Measurements from ENCODE around the gene THSD8.

Gene THSD8

DNA sequence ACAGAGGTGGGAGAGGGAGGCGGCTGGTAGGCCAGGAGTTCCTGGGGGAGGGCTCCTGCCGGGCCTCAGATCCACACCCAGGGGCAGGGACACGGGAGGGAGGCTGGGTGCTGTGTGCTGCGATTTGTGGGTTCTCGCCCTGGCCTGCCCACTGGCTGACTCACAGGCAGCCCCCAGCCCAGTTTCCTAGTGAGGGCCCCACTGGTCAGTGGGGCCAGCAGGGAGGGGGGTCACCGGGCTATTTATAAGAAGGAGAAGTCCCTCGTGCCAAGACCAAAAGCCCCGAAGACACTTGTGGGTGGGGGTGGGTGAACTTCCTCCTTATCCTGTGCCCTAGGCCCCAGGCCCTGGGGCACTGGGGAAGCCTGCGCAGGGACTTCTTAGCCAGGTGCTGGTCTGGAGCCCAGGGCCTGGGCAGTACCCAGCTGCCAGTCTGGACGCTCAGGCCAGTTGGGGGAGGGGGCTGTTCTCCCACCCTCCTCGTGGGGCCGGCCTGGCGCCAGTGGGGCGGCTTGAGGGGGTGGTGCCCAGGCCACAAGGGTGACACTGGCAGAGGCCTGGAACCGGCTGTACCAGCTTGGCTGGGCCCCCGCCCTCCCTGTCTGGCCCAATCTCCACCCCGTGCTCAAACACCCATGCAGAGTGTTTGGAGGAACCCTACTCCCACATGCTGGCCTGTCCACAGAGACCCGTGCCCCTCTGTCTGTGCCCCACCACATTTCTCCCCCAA is 15.6 kb upstream of the THSD8 start:
- Histone ChIP-seq H3K27me3 (no peaks in the 10 kb centered on the region), H4K20me1 (no peaks in the 10 kb centered on the region), H3K4me2 (peak overlapping the region; percentile 98), H3K9ac (peak overlapping the region; percentile 85), H3K4me1 (peaks cover 93% of the 10 kb centered on the region), H3K36me3 (no peaks in the 10 kb centered on the region), H3K4me3 (peak overlapping the region; percentile 34), H3K27ac (peak overlapping the region; percentile 95), H3K9me3 (no peaks in the 10 kb centered on the region)
- no peak for TF ChIP-seq Cebpa-rat (IDR thresholded peaks at IDR 0.05)

DNA sequence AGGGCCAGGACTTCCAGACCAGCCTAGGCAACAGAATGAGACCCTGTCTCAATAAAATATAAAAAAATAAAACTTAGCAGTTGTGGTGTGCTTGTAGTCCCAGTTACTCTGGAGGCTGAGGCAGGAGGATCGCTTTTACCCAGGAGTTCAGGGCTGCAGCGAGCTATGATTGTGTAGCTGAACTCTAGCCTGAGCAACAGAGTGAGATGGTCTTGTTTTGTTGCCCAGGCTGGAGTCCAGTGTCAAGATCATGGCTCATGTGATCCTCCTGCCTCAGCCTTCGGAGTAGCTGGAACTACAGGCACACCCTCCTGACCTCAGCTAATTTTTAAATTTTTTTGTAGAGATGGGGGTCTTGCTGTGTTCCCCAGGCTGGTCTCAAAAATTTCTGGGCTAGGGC is 14.9 kb upstream of the THSD8 start:
- Histone ChIP-seq H3K9ac (peak overlapping the region; percentile 85), H3K4me3 (no peak overlapping the region; the same call in 1 of the 2 replicates), H3K36me3 (no peaks in the 10 kb centered on the region), H3K27me3 (no peaks in the 10 kb centered on the region), H3K4me2 (peak overlapping the region; percentile 98), H4K20me1 (peaks cover 6% of the 10 kb centered on the region), H3K27ac (peak overlapping the region; percentile 95), H3K9me3 (no peaks in the 10 kb centered on the region), H3K4me1 (peaks cover 86% of the 10 kb centered on the region)
- TF ChIP-seq Cebpa-rat (IDR thresholded peaks at IDR 0.05) = no peak

DNA sequence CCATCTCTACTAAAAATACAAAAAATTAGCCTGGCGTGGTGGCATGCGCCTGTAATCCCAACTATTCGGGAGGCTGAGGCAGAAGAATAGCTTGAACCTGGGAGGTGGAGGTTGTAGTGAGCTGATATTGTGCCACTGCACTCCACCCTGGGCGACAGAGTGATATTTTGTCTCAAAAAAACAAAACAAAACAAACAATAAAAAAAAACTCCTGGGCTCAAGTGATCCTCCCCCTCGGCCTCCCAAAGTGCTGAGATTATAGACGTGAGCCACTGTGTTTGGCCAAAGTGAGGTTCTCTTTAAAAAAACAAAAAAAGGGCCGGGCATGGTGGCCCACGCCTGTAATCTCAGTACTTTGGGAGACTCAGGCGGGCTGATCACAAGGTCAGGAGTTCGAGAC is 14.4 kb upstream of the THSD8 start:
- no peaks in the 10 kb centered on the region for H3K36me3 ChIP-seq
- peaks cover 11% of the 10 kb centered on the region for H4K20me1 ChIP-seq
- TF ChIP-seq Cebpa-rat (IDR thresholded peaks at IDR 0.05) = no peak
- H3K9me3 ChIP-seq = no peaks in the 10 kb centered on the region
- H3K4me1 ChIP-seq = peaks cover 81% of the 10 kb centered on the region
- H3K4me3 ChIP-seq = no peak overlapping the region
- H3K4me2 ChIP-seq = peak overlapping the region; percentile 98
- no peaks in the 10 kb centered on the region for H3K27me3 ChIP-seq
- H3K27ac ChIP-seq = peak overlapping the region; percentile 95
- peak overlapping the region; percentile 85; the same call in 1 of the 2 replicates for H3K9ac ChIP-seq

DNA sequence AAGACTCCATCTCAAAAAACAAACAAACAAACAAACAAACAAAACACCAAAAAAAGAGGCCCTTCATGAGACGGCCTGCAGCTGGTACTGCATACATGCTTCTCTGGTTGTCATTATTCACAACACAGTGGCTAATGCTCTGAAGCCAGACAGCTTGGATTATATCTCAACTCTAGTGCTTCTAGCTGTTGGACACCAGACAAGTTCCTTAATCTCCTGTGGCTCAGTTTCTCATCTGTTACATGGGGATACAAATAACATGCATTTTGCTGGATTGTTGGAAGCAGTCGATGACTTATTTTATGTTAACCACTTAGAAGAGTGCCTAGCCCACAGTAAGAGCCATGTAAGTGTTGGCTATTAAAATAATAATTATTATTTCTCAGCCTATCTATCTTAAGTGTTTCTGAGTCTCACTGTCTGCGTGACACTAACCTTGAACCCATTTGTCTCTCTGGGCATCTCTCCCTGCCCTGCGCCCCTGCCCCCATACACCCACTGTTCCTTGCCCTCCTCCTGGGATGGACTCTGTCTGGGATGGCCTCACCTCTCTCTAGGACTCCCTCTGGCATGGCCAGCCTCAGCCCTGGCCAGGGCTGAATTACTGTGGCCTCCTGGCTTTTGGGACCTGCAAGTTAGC is 13.7 kb upstream of the THSD8 start:
- H3K4me3 ChIP-seq = peak overlapping the region; percentile 95

DNA sequence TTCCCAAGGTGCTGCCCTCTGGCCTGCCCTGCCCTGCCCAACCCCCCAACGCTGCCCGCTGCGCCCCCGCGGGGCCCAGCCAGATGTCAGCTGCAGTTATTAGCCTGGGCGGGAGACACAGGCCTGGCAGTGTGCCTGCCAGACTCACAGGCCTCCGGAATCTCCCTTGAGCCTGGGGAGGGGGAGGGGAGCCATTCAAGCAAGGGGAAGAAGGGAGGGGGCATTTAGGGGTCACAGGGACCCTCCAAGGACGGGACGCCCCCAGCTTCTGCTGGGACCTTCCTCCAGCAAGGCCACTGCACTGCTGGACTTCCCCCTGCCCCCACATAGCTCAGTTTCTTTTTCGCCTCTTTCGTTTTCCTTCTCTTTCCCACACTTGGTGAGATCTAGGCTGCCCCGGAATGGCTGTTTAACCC is 13.2 kb upstream of the THSD8 start:
- peak overlapping the region; percentile 91 for H3K9ac ChIP-seq
- H3K9me3 ChIP-seq = no peaks in the 10 kb centered on the region
- peaks cover 19% of the 10 kb centered on the region for H4K20me1 ChIP-seq
- peak overlapping the region; percentile 95 for H3K4me3 ChIP-seq
- H3K4me2 ChIP-seq = peak overlapping the region; percentile 98
- no peak for TF ChIP-seq Cebpa-rat (IDR thresholded peaks at IDR 0.05)
- no peaks in the 10 kb centered on the region for H3K36me3 ChIP-seq
- peaks cover 71% of the 10 kb centered on the region for H3K4me1 ChIP-seq
- peak overlapping the region; percentile 95 for H3K27ac ChIP-seq
- H3K27me3 ChIP-seq = no peaks in the 10 kb centered on the region

More for the DNA sequence above, 13.7 kb upstream of the THSD8 start:
- peaks cover 76% of the 10 kb centered on the region for H3K4me1 ChIP-seq
- H4K20me1 ChIP-seq = peaks cover 18% of the 10 kb centered on the region
- peak overlapping the region; percentile 95 for H3K27ac ChIP-seq
- no peaks in the 10 kb centered on the region for H3K27me3 ChIP-seq
- no peaks in the 10 kb centered on the region for H3K36me3 ChIP-seq
- TF ChIP-seq Cebpa-rat (IDR thresholded peaks at IDR 0.05) = no peak
- H3K4me2 ChIP-seq = peak overlapping the region; percentile 98
- peak overlapping the region; percentile 91 for H3K9ac ChIP-seq
- H3K9me3 ChIP-seq = no peaks in the 10 kb centered on the region

DNA sequence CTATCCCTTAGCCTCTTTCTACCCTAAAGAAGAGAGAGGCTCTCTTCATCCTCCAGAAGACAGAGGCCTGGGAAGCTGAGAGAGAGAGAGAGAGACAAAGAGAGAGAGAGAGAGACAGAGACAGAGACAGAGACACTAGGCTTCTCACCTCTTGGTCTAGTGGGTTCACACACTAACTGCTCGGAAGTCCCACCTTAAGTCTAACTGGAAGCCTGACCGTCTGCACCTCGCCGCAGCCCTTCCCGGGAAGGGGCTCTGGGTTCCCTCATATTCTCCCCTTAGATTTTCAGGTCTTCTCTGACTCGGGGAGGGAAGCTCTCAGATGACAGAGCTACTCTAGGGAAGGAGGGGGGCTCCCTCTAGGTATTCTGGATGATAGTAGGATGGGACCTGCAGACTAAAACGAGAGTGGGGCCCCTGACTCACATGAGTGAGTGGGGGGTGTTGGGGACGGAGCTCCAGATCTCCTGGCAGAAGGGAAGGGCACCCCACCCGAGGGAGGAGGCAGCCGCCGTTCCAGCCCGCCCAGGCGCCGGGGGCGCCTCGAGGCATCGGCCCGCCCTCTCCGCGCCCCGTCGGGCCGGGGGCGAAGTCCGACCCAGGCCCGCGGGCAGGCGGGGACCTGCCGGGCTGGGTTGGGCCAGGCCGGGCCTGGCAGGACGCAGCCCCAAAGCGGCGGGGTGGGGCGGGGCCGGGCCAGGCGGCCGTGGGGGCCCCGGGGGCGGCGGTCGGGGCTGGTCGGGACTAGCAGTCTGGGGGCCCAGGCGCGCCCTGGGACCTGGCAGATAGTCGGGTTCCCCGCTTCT is 12.6 kb upstream of the THSD8 start:
- Histone ChIP-seq H3K4me3 (peak overlapping the region; percentile 95), H3K9ac (peak overlapping the region; percentile 91), H3K4me1 (peaks cover 70% of the 10 kb centered on the region), H3K27ac (peak overlapping the region; percentile 95), H3K4me2 (peak overlapping the region; percentile 98), H3K9me3 (no peaks in the 10 kb centered on the region), H3K27me3 (no peaks in the 10 kb centered on the region), H3K36me3 (no peaks in the 10 kb centered on the region), H4K20me1 (peaks cover 19% of the 10 kb centered on the region)
- no peak for TF ChIP-seq Cebpa-rat (IDR thresholded peaks at IDR 0.05)

DNA sequence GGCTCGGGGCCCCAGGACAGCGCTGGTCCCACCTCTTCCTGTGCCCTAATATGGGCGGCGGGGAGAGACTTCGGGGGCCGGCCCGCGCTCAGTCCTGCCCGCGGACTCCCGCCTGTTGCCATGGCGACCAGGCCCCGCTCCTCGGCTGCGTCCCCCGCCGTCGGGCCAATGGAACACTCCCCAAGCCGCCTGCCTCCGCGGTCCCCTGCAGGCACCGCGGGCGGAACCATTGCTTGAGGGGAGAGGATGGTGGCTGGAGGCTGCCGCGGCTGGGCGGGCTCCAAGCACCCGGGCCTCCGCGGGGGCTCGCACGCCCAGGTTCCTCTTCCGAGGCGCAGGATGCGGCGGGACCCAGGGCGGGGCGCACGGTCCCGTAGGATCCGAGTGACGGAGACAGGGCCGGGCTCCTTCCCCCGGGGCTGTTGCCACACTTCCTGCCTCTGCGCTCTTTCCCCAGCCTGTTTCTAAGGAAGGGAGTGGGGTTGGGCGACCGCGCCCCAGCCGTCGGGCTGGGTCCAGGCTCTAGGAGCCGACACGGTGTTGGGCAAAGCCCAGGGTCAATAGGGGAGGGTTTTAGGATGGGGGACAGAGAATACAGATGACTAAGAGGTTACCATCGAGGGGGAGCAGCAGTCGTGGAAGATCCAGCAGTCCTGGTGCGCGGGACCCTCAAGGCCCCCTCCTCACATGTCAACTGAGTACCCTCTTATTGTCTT is 11.8 kb upstream of the THSD8 start:
- H4K20me1 ChIP-seq = peaks cover 19% of the 10 kb centered on the region
- peak overlapping the region; percentile 95 for H3K4me3 ChIP-seq
- peak overlapping the region; percentile 91 for H3K9ac ChIP-seq
- H3K9me3 ChIP-seq = no peaks in the 10 kb centered on the region
- H3K36me3 ChIP-seq = no peaks in the 10 kb centered on the region
- H3K4me1 ChIP-seq = peaks cover 70% of the 10 kb centered on the region
- H3K27ac ChIP-seq = peak overlapping the region; percentile 95
- H3K27me3 ChIP-seq = no peaks in the 10 kb centered on the region
- peak; percentile 84 for TF ChIP-seq Cebpa-rat (IDR thresholded peaks at IDR 0.05)
- H3K4me2 ChIP-seq = peak overlapping the region; percentile 98

DNA sequence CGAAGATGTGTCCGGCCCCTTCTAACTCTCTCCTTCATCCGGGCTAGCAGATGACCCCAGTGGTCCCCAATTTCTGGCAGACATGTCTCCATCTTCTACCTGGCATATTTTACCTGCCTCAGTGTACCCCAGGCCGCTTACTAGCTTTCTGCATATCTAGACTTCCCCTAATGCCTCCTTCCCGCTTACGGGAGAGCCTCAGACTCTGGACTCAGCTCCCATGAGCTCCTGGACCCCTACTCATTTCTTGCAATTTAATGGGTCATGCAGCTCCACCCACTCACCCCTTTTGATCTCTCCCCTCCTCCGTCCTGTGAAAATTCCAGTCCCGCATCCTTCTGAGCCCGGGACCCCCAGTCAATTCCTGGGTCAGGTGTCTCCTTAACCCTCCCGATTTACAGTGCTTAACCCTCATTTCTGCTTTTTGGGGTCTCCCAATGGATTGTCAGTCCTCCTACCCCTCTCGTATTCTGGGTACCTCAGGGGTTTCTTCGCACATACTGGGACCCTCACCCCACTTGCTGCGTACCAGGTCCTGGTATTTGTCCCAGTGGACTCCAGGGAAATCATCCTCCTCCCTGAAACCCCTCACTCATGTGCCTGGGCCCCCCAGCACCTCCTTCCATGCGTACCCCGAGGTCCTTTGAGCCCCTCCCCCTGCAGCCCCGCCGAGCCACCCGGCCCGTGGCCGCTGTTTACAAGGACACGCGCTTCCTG is 11.1 kb upstream of the THSD8 start:
- peak overlapping the region; percentile 91 for H3K9ac ChIP-seq
- peaks cover 67% of the 10 kb centered on the region for H3K4me1 ChIP-seq
- H3K9me3 ChIP-seq = no peaks in the 10 kb centered on the region
- no peaks in the 10 kb centered on the region for H3K27me3 ChIP-seq
- peaks cover 19% of the 10 kb centered on the region for H4K20me1 ChIP-seq
- H3K27ac ChIP-seq = peak overlapping the region; percentile 95
- TF ChIP-seq Cebpa-rat (IDR thresholded peaks at IDR 0.05) = no peak
- no peaks in the 10 kb centered on the region for H3K36me3 ChIP-seq
- peak overlapping the region; percentile 98 for H3K4me2 ChIP-seq
- H3K4me3 ChIP-seq = peak overlapping the region; percentile 95
